OCI-LY3 (cell line): Measurements from ENCODE around the gene FDXR.

Experiments used
- H2AFZ ChIP-seq: fragments of 200-600, 300-600 bp; shearing (Covaris generic); 2 replicates; pipeline ENCODE4 v1.6.0; 2014; ENCODE audit warnings: antibody characterized with exemption, low read depth, low read length
- H3K27ac ChIP-seq: fragments of 200-600, 300-600 bp; sonication (generic); 2 replicates; pipeline ENCODE4 v1.5.1; 2014; ENCODE audit warnings: mild to moderate bottlenecking, low read length, moderate library complexity, mixed read lengths
- H3K27me3 ChIP-seq: fragments of 200-600, 300-600 bp; sonication (generic); 2 replicates; pipeline ENCODE4 v1.6.1; 2014; ENCODE audit warnings: low read depth, low read length, mixed read lengths
- H3K36me3 ChIP-seq: fragments of 200-600, 300-600 bp; sonication (generic); replicated peaks from 2 replicates; pipeline ENCODE3; 2014; ENCODE audit warnings: low read depth, low read length, mixed read lengths
- H3K4me1 ChIP-seq: fragments of 300-600, 200-600 bp; sonication (generic); 2 replicates; pipeline ENCODE4 v1.6.1; 2014; ENCODE audit warnings: low read length, mixed read lengths
- H3K4me2 ChIP-seq: fragments of 200-600, 300-600 bp; sonication (generic); 2 replicates; pipeline ENCODE4 v1.6.1; 2014; ENCODE audit warnings: low read length, mixed read lengths
- H3K4me3 ChIP-seq: fragments of 300-600, 200-600 bp; sonication (generic); 2 replicates; pipeline ENCODE4 v1.5.1; 2014; ENCODE audit warnings: antibody characterized with exemption, mild to moderate bottlenecking, low read length, moderate library complexity
- H3K79me2 ChIP-seq: fragments of 300-600, 200-600 bp; shearing (Covaris generic); 2 replicates; pipeline ENCODE4 v1.6.1; 2014; ENCODE audit warnings: mild to moderate bottlenecking, low read length, mixed read lengths
- H3K9ac ChIP-seq: fragments of 300-600, 200-600 bp; shearing (Covaris generic); 2 replicates; pipeline ENCODE4 v1.6.0; 2014; ENCODE audit warnings: mild to moderate bottlenecking, low read length, moderate library complexity
- H3K9me3 ChIP-seq: fragments of 200-600, 300-600 bp; shearing (Covaris generic); 2 replicates; pipeline ENCODE4 v1.6.1; 2014; ENCODE audit warnings: low read length, mixed read lengths; ENCODE audit not compliant: insufficient read depth
- H4K20me1 ChIP-seq: fragments of 200-600, 300-600 bp; sonication (generic); 2 replicates; pipeline ENCODE4 v1.6.1; 2016; ENCODE audit warnings: low read length, mixed read lengths; ENCODE audit not compliant: insufficient read depth
- EZH2phosphoT487 ChIP-seq: fragments of 200-600 bp; shearing (Covaris generic); IDR thresholded peaks from 2 replicates; pipeline ENCODE4 v1.6.1; 2018; ENCODE audit warnings: antibody characterized with exemption, mixed run types, low read depth
- TF ChIP-seq, protein P1 (sequence below): fragments of 200-600, 300-600 bp; sonication (generic); IDR thresholded peaks from 2 replicates; pipeline ENCODE4 v1.5.1; 2014; ENCODE audit warnings: antibody characterized with exemption, low read length, low read depth

The FDXR gene

GRCh38 chr17:74853669-74854068, 19.1 kb downstream of the FDXR start:
- H3K27me3 ChIP-seq: no peaks in the 10 kb centered on the region
- no peaks in the 10 kb centered on the region for H3K79me2 ChIP-seq
- no peaks in the 10 kb centered on the region for H3K4me1 ChIP-seq
- no peaks in the 10 kb centered on the region for H3K36me3 ChIP-seq
- TF ChIP-seq, protein P1, sequence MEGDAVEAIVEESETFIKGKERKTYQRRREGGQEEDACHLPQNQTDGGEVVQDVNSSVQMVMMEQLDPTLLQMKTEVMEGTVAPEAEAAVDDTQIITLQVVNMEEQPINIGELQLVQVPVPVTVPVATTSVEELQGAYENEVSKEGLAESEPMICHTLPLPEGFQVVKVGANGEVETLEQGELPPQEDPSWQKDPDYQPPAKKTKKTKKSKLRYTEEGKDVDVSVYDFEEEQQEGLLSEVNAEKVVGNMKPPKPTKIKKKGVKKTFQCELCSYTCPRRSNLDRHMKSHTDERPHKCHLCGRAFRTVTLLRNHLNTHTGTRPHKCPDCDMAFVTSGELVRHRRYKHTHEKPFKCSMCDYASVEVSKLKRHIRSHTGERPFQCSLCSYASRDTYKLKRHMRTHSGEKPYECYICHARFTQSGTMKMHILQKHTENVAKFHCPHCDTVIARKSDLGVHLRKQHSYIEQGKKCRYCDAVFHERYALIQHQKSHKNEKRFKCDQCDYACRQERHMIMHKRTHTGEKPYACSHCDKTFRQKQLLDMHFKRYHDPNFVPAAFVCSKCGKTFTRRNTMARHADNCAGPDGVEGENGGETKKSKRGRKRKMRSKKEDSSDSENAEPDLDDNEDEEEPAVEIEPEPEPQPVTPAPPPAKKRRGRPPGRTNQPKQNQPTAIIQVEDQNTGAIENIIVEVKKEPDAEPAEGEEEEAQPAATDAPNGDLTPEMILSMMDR: no peak
- TF ChIP-seq EZH2phosphoT487: no peak
- no peak overlapping the region for H3K27ac ChIP-seq
- H3K4me2 ChIP-seq: no peak overlapping the region
- no peak overlapping the region for H3K9ac ChIP-seq
- H3K4me3 ChIP-seq: no peak overlapping the region
- no peak overlapping the region for H2AFZ ChIP-seq
- no peaks in the 10 kb centered on the region for H3K9me3 ChIP-seq
- no peaks in the 10 kb centered on the region for H4K20me1 ChIP-seq

- H3K27me3 ChIP-seq: no peaks in the 10 kb centered on the region
- H3K27ac ChIP-seq: no peak overlapping the region
- no peak overlapping the region for H2AFZ ChIP-seq
- H4K20me1 ChIP-seq: no peaks in the 10 kb centered on the region
- no peak overlapping the region for H3K4me3 ChIP-seq
- no peaks in the 10 kb centered on the region for H3K9me3 ChIP-seq
- no peak overlapping the region for H3K4me2 ChIP-seq
- no peaks in the 10 kb centered on the region for H3K36me3 ChIP-seq
- no peaks in the 10 kb centered on the region for H3K4me1 ChIP-seq
- H3K79me2 ChIP-seq: no peaks in the 10 kb centered on the region
- no peak for TF ChIP-seq EZH2phosphoT487
- TF ChIP-seq, protein P1: no peak
- no peak overlapping the region for H3K9ac ChIP-seq
Measured at GRCh38 chr17:74853048-74853397, 19.8 kb downstream of the FDXR start.

DNA sequence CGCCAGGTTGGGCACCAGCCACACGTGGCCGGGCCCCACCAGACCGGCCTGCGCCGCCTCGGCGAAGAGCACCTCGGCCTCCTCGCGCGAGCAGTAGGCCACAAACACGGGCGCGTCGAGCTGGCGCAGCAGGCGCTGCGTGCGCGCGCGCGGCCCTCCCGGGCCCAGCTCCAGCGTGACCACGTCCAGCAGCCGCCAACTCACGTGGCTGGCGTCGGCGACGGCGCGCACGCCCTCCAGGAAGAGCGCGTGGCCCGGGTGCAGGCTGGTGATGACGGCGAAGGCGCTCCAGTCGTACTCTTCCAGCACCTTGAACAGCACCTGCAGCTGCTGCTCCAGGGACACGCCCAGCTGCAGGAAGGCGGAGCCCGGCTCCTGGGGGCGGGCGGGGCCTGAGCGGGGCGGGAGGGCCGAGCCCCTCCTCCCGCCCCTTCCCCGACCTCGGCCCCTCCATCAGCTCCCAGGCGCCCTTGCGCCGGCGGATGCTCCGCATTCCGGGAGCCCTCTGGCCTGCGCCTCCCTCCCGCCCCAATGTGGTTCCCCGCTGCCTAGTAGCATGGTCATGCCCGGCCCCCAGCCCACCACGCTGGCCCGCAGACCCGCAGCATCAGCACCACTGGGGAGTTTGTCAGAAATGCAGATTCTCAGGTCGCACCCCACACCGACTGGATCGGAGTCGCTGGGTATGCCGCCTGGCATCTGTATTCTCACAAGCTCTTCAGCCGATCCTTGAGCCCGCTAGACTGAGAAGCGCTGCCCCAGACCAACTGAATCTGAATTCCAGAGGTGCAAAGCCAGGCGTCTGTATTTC, 20.4 kb downstream of the FDXR start:
- Histone ChIP-seq H3K79me2 (no peaks in the 10 kb centered on the region), H3K27ac (no peak overlapping the region), H3K36me3 (no peaks in the 10 kb centered on the region), H3K4me3 (no peak overlapping the region), H3K4me1 (no peaks in the 10 kb centered on the region), H3K9me3 (no peaks in the 10 kb centered on the region), H3K27me3 (no peaks in the 10 kb centered on the region), H3K4me2 (no peak overlapping the region), H3K9ac (no peak overlapping the region), H4K20me1 (no peaks in the 10 kb centered on the region), H2AFZ (no peak overlapping the region)
- no peak for TF ChIP-seq EZH2phosphoT487
- TF ChIP-seq, protein P1: no peak

DNA sequence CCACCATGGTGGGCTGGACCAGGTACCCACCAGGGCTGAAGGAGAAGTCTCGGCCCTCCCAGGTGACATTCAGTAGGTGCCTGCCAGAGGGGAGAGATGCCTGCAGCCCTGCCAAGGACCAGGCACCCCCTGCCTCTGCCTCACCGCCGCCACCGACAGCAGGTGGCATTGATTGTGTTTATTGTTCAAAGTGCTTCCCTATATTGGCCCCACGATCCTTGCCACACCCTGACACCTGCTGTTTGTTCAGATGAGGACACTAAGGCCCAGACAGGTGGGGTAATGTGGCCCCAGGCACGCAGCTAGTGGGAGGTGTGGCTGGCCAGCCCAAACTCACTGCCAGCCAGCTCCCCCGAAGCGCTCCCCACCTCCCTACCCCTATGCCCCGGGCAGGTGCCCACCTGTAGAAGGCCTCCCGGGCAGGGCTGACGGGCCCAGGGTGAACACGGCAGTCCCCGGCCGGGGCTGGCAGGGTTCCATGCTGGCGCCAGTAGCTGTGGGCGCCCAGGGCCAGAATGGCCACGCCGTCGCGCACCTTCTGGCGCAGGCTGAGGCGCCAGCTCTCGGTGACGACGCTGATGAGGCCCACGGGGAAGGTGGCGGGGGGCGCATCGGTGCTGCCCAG, 21.1 kb downstream of the FDXR start:
- H3K79me2 ChIP-seq: no peaks in the 10 kb centered on the region
- no peak overlapping the region for H3K4me3 ChIP-seq
- no peak overlapping the region for H3K4me2 ChIP-seq
- H3K4me1 ChIP-seq: no peaks in the 10 kb centered on the region
- no peaks in the 10 kb centered on the region for H3K9me3 ChIP-seq
- TF ChIP-seq EZH2phosphoT487: no peak
- TF ChIP-seq, protein P1: no peak
- no peaks in the 10 kb centered on the region for H4K20me1 ChIP-seq
- no peak overlapping the region for H2AFZ ChIP-seq
- H3K27ac ChIP-seq: no peak overlapping the region
- no peaks in the 10 kb centered on the region for H3K27me3 ChIP-seq
- no peaks in the 10 kb centered on the region for H3K36me3 ChIP-seq
- H3K9ac ChIP-seq: no peak overlapping the region
